ENCODE results near the gene KNL1. TPM values are rescaled to one million over a fixed set of nuclear protein-coding genes. Genes with fewer than 3 reads are reported as not detected.
"Not testable (repeated sequence)": the region's sequence is repeated elsewhere in the genome, so short reads cannot be mapped to it uniquely, and the experiment has no call there.

Gene KNL1
- total and polyA plus RNA-seq, 2 donors (not counting 3 experiments of a cell fraction or from before 2014, with no cell fraction given), result 4.0 to 31.8 TPM

DNA sequence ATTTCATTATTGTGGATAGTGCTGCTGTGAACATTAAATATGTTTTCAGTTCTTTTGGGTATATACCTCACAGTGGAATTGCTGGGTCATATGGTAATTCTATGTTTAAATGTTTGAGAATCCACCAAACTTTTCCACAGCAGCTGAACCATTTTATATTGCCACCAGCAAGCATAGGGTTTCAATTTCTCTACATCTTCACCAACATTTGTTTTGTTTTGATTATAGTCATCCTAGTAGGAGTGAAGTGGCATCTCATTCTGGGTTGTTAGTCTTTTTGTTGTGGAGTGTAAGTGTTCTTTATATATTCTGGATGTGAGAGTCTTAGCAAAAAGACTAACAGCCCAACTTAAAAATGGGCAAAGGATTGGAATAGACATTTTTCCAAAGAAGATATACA, 18.9 kb upstream of the KNL1 start:
- H3K36me3 ChIP-seq (ENCODE audit: control insufficient read depth in 2 of 2, extremely low read depth in 1 of 2, insufficient read depth in 2 of 2, low read length in 2 of 2), result peaks cover 2 to 14% of the 10 kb centered on the region in 2 experiments
- H3K79me2 ChIP-seq (ENCODE audit: control insufficient read depth, insufficient read depth, low read length), result peaks cover 9% of the 10 kb centered on the region
- no peaks in the 10 kb centered on the region for H3K9me3 ChIP-seq (replicated peaks; ENCODE audit: control insufficient read depth, insufficient read depth, low read length)
- ChIA-PET CTCF (interaction anchor here (0.8 to 1.0 kb wide), 2 partner anchors 10 to 14 kb away, joined by 3 read pairs; partner anchors contain the start of gene CCDC32), POLR2A (no interaction called here)
- no peak overlapping the region for H3K9ac ChIP-seq (replicated peaks; ENCODE audit: extremely low read depth, insufficient read depth, low read length)
- no peak overlapping the region for H3K4me2 ChIP-seq (ENCODE audit: insufficient read depth, low read length)
- no peak overlapping the region for H3K4me3 ChIP-seq (replicated peaks in 1 of 3; ENCODE audit: insufficient read depth in 1 of 3, low read depth in 1 of 3, low read length in 3 of 3)
- BruUV-seq (replicated peaks), result no TSS peak
- no peaks in the 10 kb centered on the region for H3K9me1 ChIP-seq (replicated peaks; ENCODE audit: control insufficient read depth, extremely low read depth, insufficient read depth, low read length)
- H4K20me1 ChIP-seq (replicated peaks; ENCODE audit: control insufficient read depth, extremely low read depth, insufficient read depth, low read length), result no peaks in the 10 kb centered on the region
- dilution Hi-C loops (cut with MboI; ENCODE audit: extremely low pct_ligation_motif_present, low sequenced_read_pairs) (no loop called here), intact Hi-C loops (cut with micrococcal nuclease) (no loop called here)
- DNase-seq (ENCODE audit: low read depth, low spot score), result no peak
- FAIRE-seq, result no peak
- H2AFZ ChIP-seq (ENCODE audit: low read depth, low read length), result no peak overlapping the region
- no peak overlapping the region for H3K27ac ChIP-seq (ENCODE audit: insufficient read depth, low read depth, low read length)
- peaks cover 6% of the 10 kb centered on the region for H3K4me1 ChIP-seq (ENCODE audit: control insufficient read depth, extremely low read depth, insufficient read depth, low read length)
- H3K27me3 ChIP-seq (ENCODE audit: control insufficient read depth in 2 of 2, insufficient read depth in 2 of 2, low read length in 2 of 2), result no peaks in the 10 kb centered on the region
- TF ChIP-seq EZH2 (IDR thresholded peaks at IDR 0.05; ENCODE audit: borderline replicate concordance, low read depth, low read length, severe bottlenecking) (no peak), CTCF (IDR thresholded peaks at IDR 0.05; ENCODE audit: extremely low read depth in 1 of 2, insufficient read depth in 1 of 2, low read depth in 1 of 2, low read length in 2 of 2) (no peak), MYC (IDR thresholded peaks at IDR 0.05; ENCODE audit: low read depth, low read length) (no peak), GATA2 (IDR thresholded peaks at IDR 0.05; ENCODE audit: insufficient read depth, insufficient read length, low read depth, low read length) (no peak), FOS (IDR thresholded peaks at IDR 0.05; ENCODE audit: borderline replicate concordance, insufficient read depth, low read length) (no peak), JUN (IDR thresholded peaks at IDR 0.05; ENCODE audit: borderline replicate concordance, insufficient read depth, insufficient read length, low read depth) (no peak), POLR2AphosphoS5 (IDR thresholded peaks at IDR 0.05; ENCODE audit: insufficient read depth, low read depth, low read length) (no peak)
- TF ChIP-seq, protein P1, sequence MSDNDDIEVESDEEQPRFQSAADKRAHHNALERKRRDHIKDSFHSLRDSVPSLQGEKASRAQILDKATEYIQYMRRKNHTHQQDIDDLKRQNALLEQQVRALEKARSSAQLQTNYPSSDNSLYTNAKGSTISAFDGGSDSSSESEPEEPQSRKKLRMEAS (IDR thresholded peaks at IDR 0.05; ENCODE audit: insufficient read depth, insufficient read length), result no peak

- H3K9me1 ChIP-seq (replicated peaks; ENCODE audit: control insufficient read depth, extremely low read depth, insufficient read depth, low read length); intact Hi-C loops (cut with micrococcal nuclease); H3K27ac ChIP-seq (ENCODE audit: insufficient read depth, low read depth, low read length); POLR2A ChIA-PET; BruUV-seq (replicated peaks); H4K20me1 ChIP-seq (replicated peaks; ENCODE audit: control insufficient read depth, extremely low read depth, insufficient read depth, low read length); DNase-seq (ENCODE audit: low read depth, low spot score); H3K4me2 ChIP-seq (ENCODE audit: insufficient read depth, low read length); dilution Hi-C loops (cut with MboI; ENCODE audit: extremely low pct_ligation_motif_present, low sequenced_read_pairs); H3K9ac ChIP-seq (replicated peaks; ENCODE audit: extremely low read depth, insufficient read depth, low read length); H3K4me3 ChIP-seq (replicated peaks in 1 of 3; ENCODE audit: insufficient read depth in 1 of 3, low read depth in 1 of 3, low read length in 3 of 3); H3K79me2 ChIP-seq (ENCODE audit: control insufficient read depth, insufficient read depth, low read length); H3K4me1 ChIP-seq (ENCODE audit: control insufficient read depth, extremely low read depth, insufficient read depth, low read length); FAIRE-seq; H3K27me3 ChIP-seq (ENCODE audit: control insufficient read depth in 2 of 2, insufficient read depth in 2 of 2, low read length in 2 of 2); H3K9me3 ChIP-seq (replicated peaks; ENCODE audit: control insufficient read depth, insufficient read depth, low read length); H3K36me3 ChIP-seq (ENCODE audit: control insufficient read depth in 2 of 2, extremely low read depth in 1 of 2, insufficient read depth in 2 of 2, low read length in 2 of 2); H2AFZ ChIP-seq (ENCODE audit: low read depth, low read length): not testable (repeated sequence)
- CTCF ChIA-PET, result interaction anchor here (1.1 to 1.9 kb wide), 2 partner anchors 13 to 103 kb away, joined by 3 to 15 read pairs; no protein-coding TSS in a partner anchor
Observed at GRCh38 chr15:40576914-40577313, 17.1 kb upstream of the KNL1 start.

All from endothelial cell of umbilical vein (primary cell).